Stimulated activated CD8-positive, alpha-beta memory T cell treated with anti-CD3 and anti-CD28 coated beads, Interleukin-15, amount 100 ng/mL, for 4 hours (primary cell): ENCODE data around the gene C4orf46.
"Not testable (repeated sequence)": the region's sequence is repeated elsewhere in the genome, so short reads cannot be mapped to it uniquely, and the experiment has no call there.

Experiments
- DNase-seq, 2 donors: peaks; one replicate each; pipeline ENCODE4 v3.0.0-alpha.2; 2020; ENCODE audit warnings: low read depth in 2 of 2

The C4orf46 gene

DNA sequence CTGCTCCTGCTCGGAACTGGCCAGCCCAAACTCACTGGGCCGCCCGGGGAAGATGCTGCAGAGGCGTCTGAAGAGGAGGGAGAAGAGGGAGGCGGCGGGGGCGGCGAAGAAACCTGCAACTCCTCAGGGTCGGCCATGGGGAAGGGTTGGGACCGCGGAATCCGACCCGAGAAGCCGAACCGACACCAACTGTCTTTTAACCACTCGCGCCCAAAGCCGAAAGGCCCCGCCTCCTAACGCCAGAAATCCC, at the start of gene C4orf46:
C4orf46 (minus strand) TSS at position 223 of the 250 bp plus-strand sequence; CDS start at position 137, 86 bp downstream.
- DNase-seq: no peak

DNA sequence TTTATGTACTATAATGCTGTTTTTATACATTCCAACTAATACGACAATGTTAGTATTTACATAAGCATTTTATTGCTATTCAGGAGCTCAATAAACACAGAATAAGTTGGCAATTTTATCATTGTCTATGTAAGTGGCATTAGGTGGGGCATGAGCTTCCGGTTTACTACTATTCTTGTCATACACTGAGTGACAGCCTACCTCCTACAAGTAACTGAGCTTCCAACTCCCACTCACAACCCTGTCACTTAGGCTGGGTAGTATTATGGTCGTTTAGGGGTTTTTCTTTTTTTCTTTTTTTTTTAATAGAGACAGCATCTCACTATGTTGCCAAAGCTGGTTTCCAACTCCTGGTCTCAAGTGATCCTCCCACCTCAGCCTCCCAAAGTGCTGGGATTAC, 44.1 kb upstream of the C4orf46 start:
- no peak for DNase-seq

DNA sequence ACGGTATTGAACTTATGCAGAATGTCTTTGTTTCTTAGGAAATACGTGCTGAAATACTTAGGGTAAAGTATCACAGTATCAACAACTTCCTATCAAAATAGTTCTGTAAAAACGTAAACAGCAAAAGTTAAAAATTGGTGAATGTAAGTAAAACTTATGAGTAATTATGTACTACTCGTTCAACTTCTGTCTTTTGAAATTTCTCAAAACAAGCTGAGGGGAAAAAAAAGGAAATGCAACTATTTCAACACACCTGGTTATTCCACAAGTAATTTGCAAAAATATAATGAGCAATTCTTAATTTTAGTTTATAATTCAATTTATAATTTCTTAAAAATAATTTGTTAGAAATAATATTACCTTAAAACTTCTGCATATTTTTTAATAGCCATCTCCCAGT, 43.2 kb upstream of the C4orf46 start:
- DNase-seq: no peak

DNA sequence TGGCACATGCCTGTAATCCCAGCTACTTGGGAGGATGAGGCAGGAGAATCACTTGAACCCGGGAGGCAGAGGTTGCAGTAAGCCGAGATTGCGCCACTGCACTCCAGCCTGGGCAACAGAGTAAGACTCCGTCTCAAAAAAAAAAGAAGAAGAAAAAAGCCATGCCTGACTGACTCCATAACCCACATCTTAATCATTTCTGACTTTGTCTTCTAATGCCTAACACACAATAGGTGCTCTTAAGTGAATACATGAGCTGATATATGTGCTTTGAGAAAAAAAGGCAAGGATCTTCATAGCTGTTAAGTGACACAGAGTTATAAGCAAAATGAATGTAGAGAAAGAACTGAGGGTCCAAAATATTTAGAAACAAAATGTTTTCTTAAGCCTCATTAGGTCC, 40.9 kb upstream of the C4orf46 start:
- DNase-seq: not testable (repeated sequence)

DNA sequence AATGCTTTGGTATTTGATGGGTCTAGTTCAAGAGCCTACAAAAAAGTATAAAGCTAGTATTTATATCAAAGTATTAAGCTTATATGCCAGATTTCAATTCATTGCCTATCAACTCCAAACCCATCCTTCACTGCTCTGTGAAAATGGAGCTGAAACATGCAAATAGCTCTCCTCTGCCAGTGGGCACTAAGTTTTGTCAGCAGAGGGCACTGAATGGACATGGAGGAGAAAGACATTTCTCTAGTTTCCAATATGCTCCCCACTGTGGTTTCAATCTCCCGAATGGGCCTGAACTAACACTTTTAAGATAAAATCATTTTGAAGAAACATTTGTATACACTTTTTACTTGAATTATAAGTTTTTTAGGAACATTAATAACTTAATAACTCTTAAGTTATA, 39.1 kb upstream of the C4orf46 start:
- DNase-seq: no peak

DNA sequence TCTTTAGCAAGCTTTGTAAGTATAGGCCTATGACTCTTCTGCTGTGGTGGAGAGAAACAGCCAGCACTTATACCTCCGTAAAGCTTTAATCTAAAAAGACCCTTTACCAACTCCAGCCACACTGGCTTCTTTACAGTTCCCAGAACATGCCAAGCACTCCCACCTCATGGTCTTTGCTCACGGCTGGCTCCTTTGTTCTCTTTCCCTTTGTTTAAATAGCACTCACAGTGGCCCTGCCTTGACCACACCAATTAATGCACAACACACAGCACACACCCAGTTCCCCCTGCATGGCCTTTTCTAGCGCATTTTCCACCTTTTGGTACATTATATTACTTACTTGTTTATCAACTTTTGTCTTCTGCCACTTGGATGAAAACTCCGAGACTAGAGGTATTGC, 32.6 kb upstream of the C4orf46 start:
- DNase-seq: no peak

DNA sequence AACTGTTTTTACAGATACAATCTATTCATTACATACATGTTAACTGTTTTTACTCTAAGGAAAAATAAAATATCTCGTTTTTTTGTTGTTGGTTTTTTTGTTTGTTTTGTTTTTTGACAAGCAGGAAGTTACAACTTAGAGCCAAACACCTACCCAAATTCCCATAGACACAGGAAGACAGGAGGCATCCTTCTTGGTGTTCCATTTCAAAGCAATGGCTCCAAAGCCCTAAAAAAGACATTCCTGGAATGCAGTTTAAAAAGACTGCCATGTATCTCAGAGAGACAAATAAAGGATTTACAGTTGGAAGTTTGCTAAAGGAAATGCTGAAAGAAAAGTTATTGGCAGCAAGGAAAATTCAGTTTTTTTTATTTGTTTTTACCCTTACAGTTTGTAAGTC, 17.1 kb upstream of the C4orf46 start:
- DNase-seq: no peak

DNA sequence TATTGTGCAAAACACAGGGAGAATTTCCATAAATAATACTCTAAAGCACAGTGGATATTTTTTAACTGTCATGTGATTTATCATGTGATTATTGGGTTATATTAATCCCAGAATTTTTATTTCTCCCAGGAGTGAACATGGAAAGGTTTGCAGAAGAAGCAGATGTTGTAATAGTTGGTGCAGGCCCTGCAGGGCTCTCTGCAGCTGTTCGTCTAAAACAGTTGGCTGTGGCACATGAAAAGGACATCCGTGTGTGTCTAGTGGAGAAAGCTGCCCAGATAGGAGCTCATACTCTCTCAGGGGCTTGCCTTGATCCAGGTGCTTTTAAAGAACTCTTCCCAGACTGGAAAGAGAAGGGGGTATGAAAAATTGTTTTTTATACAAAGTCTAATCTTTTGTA, 10.4 kb upstream of the C4orf46 start:
- no peak for DNase-seq

DNA sequence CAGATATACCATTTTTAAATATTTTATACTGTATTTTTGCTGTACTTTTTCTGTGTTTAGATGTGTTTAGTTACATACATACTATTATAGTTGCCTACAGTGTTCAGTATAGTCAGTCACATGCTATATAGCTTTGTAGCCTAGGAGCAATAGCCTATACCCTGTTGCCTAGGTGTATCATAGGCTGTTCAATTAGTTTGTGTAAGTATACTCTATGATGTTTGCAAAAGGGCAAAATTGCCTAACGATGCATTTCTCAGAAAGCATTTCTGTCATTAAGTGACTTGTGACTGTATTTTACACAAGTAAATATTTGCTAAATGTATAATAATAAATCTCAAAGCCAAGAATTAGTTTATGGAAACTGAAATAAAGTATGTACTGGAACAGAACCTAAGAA, 9.9 kb upstream of the C4orf46 start:
- DNase-seq: no peak

DNA sequence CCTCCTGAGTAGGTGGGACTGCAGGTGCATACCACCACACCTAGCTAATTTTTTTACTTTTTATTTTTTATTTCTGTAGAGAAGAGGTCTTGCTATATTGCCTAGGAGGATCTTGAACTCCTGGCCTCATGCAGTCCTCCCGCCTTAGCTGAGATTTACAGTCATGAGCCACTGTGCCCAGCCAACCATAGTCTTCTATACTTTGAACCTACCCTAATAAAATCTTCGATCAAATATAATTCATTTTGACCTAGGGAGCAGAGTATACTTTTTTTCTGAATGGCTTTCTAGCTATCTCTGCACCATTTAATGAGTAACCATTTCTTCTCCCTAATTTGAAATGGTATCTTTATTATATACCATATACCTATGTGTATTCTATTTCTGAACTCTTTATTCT, 7.1 kb upstream of the C4orf46 start:
- no peak for DNase-seq

DNA sequence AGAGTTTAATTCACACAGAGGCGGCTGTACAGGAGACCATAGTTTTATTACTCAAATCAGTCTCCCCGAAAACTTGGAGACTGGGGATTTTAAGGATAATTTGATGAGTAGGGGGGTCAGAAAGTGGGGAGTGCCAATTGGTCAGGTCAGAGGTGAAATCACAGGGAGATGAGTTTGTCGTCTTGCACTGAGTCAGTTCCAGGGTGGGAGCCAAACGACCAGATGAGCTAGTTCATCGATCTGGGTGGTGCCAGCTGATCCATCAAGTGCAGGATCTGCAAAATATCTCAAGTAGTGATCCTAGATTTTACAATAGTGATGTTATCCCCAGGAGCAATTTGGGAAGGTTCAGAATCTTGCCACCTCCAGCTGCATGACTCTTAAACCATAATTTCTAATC, 4.4 kb upstream of the C4orf46 start:
- no peak for DNase-seq

DNA sequence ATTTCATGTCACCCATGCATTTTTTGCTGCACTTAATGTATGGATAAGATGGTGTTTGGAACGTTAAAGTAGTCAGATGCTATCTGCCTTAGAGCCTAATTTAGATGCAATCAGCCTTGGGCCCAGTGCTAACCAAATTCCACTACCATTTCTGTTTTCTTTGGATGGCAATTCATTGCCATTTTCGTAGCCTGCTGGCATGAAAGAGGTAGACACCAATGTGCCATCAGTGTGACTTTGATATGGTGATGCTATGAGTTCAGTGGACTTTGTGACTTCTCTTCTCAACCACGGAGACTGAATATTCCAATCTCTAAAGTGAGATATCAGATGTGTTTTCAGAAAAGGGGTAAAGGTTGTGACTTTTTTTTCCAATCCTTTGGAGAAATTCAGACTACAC, 1.9 kb upstream of the C4orf46 start:
- DNase-seq: no peak

DNA sequence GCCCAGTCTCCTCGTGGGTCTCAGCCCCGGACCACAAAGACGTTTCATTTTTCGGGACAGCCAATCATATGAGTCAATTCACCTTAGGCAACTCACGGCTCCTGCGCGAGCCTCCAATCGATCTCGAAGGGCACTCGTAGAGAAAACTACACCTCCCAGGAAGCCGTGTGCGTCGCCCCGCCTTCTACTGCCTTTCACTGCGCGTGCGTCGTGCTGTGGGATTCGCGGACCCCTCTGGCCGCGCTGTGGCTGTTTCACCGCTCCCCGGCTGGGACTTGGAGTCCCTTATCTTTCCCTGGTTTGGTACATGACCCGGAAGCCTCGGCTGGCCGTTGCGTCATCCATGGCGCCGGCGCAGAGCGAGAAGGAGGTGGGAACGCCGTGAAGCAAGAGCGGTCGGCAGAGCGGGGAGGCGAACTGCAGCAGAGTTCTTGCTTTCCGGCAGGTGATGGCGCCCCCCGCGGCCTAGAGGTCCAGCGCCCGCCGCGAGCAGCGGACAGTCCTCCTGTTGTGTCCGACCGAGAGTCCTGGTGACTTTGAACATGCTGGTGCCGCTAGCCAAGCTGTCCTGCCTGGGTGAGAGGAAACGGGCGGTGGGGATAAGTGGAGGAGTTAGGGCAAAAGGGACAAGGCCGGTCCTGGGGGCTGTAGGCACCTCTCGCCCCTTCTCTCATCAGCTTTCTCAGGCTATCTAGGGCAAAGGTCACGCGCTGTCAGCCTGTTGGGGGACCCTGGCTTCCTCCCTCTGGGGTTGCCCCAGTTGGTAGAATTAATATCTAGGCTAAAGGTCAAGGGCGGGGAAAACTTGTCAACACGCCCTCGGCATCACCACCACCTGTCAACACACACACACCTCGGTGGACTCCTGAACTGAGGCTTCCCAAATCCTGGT, 474 bp upstream of the C4orf46 start, which contains the start of gene ETFDH:
ETFDH (plus strand) TSS at position 382 of the 892 bp plus-strand sequence; CDS start at position 543, 161 bp downstream.
- peak; percentile 97 to 98 for DNase-seq

DNA sequence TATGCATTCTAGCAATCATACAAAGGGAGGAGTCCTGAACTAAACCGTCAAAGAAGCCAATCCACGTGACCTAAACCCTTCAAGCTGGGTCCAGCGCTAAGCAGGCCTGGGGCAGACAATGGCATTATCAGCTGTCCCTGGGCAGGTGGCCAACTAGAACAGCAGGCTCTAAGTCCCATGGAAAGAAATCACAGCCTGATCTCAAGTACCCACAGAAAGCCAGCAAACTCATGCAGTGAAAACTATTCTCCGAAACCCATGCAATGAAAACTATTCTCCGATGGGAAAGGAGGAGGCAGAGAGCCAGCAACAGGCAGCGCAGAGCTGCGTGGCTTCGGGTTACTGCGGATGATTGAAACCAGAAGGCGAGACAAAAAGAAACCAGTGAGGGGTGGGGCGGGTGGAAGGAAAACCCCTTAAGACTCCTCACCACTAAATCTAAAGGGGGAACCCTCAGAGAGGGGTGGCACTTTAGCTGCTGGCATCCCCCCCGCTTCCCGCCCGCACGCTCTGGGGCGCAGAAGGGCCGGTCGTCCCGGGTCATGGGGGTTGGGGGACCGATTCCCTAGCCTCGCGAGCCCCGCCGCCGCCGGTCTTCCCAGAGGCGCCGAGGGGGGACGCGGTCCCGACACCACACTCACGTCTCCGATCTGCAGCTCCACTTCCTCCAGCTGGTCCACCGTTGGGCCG, 567 bp downstream of the C4orf46 start:
- DNase-seq: peak; percentile 17 to 18

DNA sequence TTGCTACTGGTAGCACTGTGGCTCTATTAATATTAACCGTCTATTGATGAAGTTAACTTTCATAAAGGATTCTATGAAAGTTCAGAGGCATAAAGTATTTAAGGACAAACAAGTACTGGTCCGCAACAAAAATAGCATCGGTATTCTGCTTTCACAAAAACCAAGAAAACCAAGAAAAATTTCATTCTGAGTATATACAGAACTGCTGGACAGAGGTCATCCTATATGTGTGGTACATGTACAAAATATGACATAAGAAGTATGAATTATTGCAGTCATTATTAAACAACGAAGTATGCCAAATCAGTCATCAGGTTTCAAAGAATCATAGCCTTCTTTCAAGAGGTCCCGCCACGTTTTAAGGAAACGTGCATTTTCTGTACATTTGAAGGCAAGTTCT, 2.4 kb downstream of the C4orf46 start:
- no peak for DNase-seq

DNA sequence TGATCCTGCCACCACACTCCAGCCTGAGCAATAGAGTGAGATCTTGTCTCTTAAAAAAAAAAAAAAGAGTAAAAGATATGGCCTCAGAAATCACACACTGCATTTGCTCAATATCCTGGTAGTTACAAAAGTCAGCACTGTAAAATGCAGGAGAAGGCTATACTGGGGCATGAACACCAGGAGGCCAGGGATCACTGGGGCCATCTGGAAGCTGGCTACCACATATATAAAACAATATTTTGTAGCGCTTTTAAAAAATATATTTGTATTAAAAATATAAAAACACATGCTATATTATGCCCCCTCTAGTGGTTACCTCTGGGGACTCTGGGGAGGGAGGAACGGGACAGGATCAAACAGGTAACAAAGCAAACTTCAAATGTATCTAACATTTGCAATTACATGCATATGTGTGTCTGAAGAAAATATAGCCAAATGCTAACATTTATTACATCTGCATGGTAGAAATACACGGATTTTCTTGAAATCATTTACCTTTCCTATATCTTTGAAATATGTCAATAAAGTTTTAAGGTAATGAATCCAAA, 4.0 kb downstream of the C4orf46 start:
- no peak for DNase-seq

DNA sequence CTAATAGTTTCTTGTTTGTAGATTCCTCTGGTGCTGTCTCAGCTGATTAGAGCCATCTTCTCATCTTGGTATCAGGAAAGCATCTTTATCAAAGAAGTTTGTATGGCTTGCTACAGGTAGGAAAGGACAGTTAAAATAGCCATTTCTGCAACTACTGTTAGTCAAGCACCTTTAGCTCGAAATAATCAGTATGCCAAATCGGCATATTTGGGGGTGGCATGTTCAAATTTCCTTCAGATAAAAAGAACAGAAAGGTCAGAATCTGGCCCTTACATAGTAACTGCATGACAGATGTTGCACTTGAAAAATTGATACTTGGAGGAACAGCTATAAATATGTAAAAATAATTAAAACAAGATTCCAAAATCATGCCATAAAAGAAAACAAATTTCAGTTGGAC, 4.8 kb downstream of the C4orf46 start:
- DNase-seq: no peak

DNA sequence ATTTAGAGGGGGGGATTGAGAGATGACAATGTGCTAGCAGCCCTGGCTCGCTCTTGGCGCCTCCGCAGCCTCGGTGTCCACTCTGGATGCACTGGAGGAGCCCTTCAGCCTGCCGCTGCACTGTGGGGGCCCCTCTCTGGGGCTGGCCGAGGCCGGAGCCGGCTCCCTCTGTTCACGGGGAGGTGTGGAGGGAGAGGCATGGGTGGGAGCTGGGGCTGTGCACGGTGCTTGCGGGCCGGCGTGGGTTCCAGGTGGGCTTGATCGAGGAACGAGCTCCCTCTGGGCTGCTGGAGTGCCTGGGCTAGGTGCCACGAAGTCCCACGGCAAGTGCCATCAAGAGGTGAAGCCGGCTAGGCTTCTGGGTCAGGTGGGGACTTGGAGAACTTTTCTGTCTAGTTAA, 6.9 kb downstream of the C4orf46 start:
- no peak for DNase-seq

DNA sequence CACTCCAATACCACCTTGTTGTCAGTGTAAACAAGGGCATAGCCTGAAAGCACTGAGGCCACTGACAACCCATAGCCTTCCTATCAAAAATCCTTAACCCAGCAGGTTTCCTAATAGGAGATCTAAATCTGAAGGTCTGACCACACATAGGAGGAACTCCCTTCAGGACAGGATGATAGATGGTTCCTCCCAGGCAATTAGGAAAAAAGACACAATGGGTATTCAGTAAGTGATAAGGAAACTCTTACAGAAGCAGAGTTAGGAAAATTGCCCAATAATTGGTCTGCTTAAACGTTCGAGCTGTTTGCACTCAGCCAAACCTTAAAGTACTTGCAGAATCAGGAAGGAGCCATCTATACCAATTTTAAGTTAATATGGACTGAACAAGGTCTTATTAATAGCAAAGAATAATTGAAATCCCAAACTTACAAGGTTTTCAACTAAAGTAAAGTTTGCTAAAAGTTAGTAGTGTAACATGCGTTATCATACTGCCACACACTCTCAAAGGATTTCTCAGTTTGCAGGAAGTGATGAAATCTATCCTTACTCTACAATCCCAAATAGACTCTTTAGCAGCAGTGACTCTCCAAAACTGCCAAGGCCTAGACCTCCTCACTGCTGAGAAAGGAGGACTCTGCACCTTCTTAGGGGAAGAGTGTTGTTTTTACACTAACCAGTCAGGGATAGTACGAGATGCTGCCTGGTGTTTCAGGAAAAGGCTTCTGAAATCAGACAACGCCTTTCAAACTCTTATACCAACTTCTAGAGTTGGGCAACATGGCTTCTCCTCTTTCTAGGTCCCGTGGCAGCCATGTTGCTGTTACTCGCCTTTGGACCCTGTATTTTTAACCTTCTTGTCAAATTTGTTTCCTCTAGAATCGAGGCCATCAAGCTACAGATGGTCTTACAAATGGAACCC, 7.7 kb downstream of the C4orf46 start:
- DNase-seq: not testable (repeated sequence)

DNA sequence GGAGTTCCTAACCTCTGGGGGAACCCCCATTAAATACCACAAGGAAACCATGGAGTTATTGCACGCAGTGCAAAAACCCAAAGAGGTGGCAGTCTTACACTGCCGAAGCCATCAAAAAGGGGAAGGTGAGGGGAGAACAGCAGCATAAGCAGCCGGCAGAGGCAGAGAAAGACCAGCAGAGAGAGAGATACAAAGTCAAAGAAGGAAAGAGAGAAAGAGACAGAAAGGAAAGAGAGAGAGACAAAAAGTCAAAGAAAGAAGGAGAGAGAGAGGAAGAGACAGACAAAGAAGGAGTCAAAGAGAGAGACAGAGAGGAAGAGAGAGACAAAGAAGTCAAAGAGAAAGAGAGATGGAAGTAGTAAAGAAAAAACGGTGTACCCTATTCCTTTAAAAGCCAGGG, 8.4 kb downstream of the C4orf46 start:
- DNase-seq: not testable (repeated sequence)

DNA sequence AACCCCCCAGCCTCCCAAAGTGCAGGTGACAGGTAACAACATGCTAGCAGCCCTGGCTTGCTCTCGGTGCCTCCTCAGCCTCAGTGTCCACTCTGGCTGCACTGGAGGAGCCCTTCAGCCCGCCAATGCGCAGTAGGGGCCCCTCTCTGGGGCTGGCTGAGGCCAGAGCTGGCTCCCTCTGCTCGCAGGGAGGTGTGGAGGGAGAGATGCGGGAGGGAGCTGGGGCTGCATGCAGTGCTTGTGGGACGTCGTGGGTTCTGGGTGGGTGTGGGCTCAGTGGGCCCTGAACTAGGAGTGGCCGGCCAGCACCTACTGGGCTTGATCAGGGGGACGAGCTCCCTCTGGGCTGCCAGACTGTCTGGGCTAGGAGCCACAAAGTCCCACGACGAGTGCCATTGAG, 14.4 kb downstream of the C4orf46 start:
- DNase-seq: no peak

DNA sequence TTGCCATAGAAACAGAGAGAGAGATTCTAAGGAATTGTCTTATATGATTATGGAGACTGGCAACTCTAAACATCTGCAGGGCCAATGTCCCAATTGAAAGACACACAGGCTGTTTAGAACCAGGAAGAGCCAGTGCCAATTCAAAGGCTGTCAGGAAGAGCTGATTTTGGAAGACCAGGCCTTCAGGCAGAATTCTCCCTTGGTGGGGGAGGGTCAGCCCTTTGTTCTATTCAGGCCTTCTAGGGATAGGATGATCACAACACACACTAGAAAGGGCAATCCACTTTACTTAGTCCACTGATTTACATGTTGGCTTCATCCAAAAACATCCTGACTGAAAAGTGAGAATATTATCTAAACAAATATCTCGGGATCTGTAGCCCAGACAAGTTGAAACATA, 15.2 kb downstream of the C4orf46 start:
- no peak for DNase-seq
